HepG2 (cell line): ENCODE results near the gene TMEM143. TPM values are rescaled to one million over a fixed set of nuclear protein-coding genes. Genes with fewer than 3 reads are reported as not detected.

Source experiments
- BRD4 ChIP-seq: sonication (generic); formaldehyde crosslinking; IDR thresholded peaks from 2 replicates; pipeline ENCODE4 v1.4.0; 2020; ENCODE audit warnings: missing genetic modification reagents
- GLMP ChIP-seq: sonication (generic); formaldehyde crosslinking; IDR thresholded peaks from 2 replicates; pipeline ENCODE4 v1.9.0; 2021; ENCODE audit warnings: missing genetic modification reagents, mild to moderate bottlenecking, borderline replicate concordance
- JARID2 ChIP-seq: sonication (generic); formaldehyde crosslinking; IDR thresholded peaks from 2 replicates; pipeline ENCODE4 v1.8.1; 2023; ENCODE audit warnings: missing genetic modification reagents, inconsistent platforms; ENCODE audit not compliant: insufficient replicate concordance
- NFRKB ChIP-seq: fragments of 450-650 bp; IDR thresholded peaks from 2 replicates; pipeline ENCODE4 v1.6.1; 2017
- POLR2G ChIP-seq: fragments of 200-400 bp; formaldehyde crosslinking; IDR thresholded peaks from 2 replicates; pipeline ENCODE4 v1.6.1; 2018; ENCODE audit warnings: mild to moderate bottlenecking, low read depth, low read length, moderate library complexity
- TRAFD1 ChIP-seq: sonication (generic); formaldehyde crosslinking; IDR thresholded peaks from 2 replicates; pipeline ENCODE4 v1.5.1; 2020; ENCODE audit warnings: missing genetic modification reagents, mild to moderate bottlenecking, borderline replicate concordance
- U2AF2 ChIP-seq: fragments of 200-400 bp; formaldehyde crosslinking; IDR thresholded peaks from 2 replicates; pipeline ENCODE4 v1.6.1; 2017; ENCODE audit warnings: low read depth, mild to moderate bottlenecking, low read length
- ZNF230 ChIP-seq: sonication (generic); formaldehyde crosslinking; IDR thresholded peaks from 2 replicates; pipeline ENCODE4 v1.4.0; 2020; ENCODE audit warnings: mild to moderate bottlenecking, missing genetic modification reagents
- ZNF335 ChIP-seq: sonication (generic); formaldehyde crosslinking; IDR thresholded peaks from 2 replicates; pipeline ENCODE4 v1.4.0; 2020; ENCODE audit warnings: missing genetic modification reagents
- ZNF609 ChIP-seq: sonication (generic); formaldehyde crosslinking; IDR thresholded peaks from 2 replicates; pipeline ENCODE4 v1.4.0; 2020; ENCODE audit warnings: mild to moderate bottlenecking, missing genetic modification reagents, borderline replicate concordance
- ZNF674 ChIP-seq: sonication (generic); formaldehyde crosslinking; IDR thresholded peaks from 2 replicates; pipeline ENCODE4 v1.5.0; 2020; ENCODE audit warnings: low read depth, mild to moderate bottlenecking, missing genetic modification reagents
- ZNF776 ChIP-seq: sonication (generic); formaldehyde crosslinking; IDR thresholded peaks from 2 replicates; pipeline ENCODE4 v1.4.0; 2020; ENCODE audit warnings: mild to moderate bottlenecking, missing genetic modification reagents
- polyA plus RNA-seq, 8 experiments: library from polyadenylated mRNA; depleted of rRNA in 3 of 8; stranded (reverse) in 7 of 8; unstranded in 1 of 8; fragments of >200 nt; fragmentation: Illumina TruSeq in 4 of 8; extraction: Trizol in 4 of 8; gene quantifications; 2 replicates each; pipeline versions ENCODE4 v1.2.1 to v1.2.3, GENCODE V29; 2011 to 2016; ENCODE audit warnings: low read depth in 4 of 8, missing spikeins in 1 of 8, mixed read lengths in 1 of 8; ENCODE audit not compliant: insufficient read depth in 1 of 8
- total RNA-seq, 5 experiments: library from RNA; depleted of rRNA; stranded (reverse); fragments of >200 nt; fragmentation: Illumina TruSeq; extraction: Trizol; gene quantifications; 2 replicates each; pipeline ENCODE4 v1.2.3, GENCODE V29; 2016; ENCODE audit warnings: low read depth in 1 of 5
- TF ChIP-seq, protein P1 (sequence below): sonication (generic); formaldehyde crosslinking; IDR thresholded peaks from 2 replicates; pipeline ENCODE4 v1.8.0; 2022; ENCODE audit warnings: mild to moderate bottlenecking, missing genetic modification reagents, borderline replicate concordance
- TF ChIP-seq, protein P2 (sequence below): sonication (generic); formaldehyde crosslinking; IDR thresholded peaks from 2 replicates; pipeline ENCODE4 v1.4.0; 2020; ENCODE audit warnings: mild to moderate bottlenecking, missing genetic modification reagents

TMEM143 gene
- total and polyA plus RNA-seq, 2 of the 13 experiments (the other 11 are each of a cell fraction or from before 2014, with no cell fraction given) = 7.7 to 11.3 TPM

DNA sequence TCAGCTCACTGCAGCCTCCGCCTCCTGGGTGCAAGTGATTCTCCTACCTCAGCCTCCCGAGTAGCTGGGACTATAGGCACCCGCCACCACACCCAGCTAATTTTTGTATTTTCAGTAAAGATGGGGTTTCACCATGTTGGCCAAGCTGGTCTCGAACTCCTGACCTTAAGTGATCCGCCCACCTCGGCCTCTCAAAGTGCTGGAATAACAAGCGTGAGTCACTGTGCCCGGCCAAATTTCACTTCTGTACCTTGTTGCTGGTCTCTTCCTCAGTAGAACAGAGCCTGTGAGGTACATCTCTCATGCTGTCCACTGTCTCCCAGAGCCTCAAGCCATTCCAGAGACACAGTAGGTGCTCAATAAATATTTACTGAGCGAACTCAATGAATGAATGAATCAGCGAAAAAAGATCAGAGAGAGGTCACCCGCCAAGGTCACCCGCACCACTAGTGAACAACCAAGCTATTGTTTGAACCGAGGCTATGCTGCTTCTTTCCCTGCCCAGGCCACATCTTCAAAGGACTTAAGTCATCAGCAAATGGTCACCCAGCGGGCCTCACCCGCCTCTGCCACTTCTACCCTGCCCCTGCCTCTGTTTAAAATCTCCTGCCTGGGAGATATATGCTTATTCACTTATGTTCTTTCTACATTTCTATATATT lies 9.3 kb downstream of the TMEM143 start (continued):
- peak; percentile 95; the same call in 1 of the 2 replicates for TF ChIP-seq ZNF609 (CRISPR knock-in tag)
- TF ChIP-seq ZNF230 (CRISPR knock-in tag) = peak; percentile 72; the same call in 1 of the 2 replicates
- no peak for TF ChIP-seq BRD4 (CRISPR knock-in tag)
- no peak for TF ChIP-seq U2AF2
- peak; percentile 48 for TF ChIP-seq POLR2G
- TF ChIP-seq TRAFD1 = no peak
- no peak for TF ChIP-seq ZNF776 (CRISPR knock-in tag)
- TF ChIP-seq ZNF335 (CRISPR knock-in tag) = peak; percentile 63; the same call in 1 of the 2 replicates
- TF ChIP-seq ZNF674 (CRISPR knock-in tag) = no peak
- no peak for TF ChIP-seq NFRKB
- TF ChIP-seq, protein P1, sequence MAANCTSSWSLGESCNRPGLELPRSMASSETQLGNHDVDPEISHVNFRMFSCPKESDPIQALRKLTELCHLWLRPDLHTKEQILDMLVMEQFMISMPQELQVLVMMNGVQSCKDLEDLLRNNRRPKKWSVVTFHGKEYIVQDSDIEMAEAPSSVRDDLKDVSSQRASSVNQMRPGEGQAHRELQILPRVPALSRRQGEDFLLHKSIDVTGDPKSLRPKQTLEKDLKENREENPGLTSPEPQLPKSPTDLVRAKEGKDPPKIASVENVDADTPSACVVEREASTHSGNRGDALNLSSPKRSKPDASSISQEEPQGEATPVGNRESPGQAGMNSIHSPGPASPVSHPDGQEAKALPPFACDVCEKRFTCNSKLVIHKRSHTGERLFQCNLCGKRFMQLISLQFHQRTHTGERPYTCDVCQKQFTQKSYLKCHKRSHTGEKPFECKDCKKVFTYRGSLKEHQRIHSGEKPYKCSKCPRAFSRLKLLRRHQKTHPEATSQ = no peak
- no peak for TF ChIP-seq GLMP (CRISPR knock-in tag)
- no peak for TF ChIP-seq JARID2 (CRISPR knock-in tag)
- TF ChIP-seq, protein P2, sequence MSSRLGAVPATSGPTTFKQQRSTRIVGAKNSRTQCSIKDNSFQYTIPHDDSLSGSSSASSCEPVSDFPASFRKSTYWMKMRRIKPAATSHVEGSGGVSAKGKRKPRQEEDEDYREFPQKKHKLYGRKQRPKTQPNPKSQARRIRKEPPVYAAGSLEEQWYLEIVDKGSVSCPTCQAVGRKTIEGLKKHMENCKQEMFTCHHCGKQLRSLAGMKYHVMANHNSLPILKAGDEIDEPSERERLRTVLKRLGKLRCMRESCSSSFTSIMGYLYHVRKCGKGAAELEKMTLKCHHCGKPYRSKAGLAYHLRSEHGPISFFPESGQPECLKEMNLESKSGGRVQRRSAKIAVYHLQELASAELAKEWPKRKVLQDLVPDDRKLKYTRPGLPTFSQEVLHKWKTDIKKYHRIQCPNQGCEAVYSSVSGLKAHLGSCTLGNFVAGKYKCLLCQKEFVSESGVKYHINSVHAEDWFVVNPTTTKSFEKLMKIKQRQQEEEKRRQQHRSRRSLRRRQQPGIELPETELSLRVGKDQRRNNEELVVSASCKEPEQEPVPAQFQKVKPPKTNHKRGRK = no peak
